Naive thymus-derived CD4-positive, alpha-beta T cell (primary cell): ENCODE data around the gene TDRD15. TPM values are rescaled to one million over a fixed set of nuclear protein-coding genes. Genes with fewer than 3 reads are reported as not detected.
"Not testable (repeated sequence)": the region's sequence is repeated elsewhere in the genome, so short reads cannot be mapped to it uniquely, and the experiment has no call there.

Experiments
- ATAC-seq: fragments of 150-1000 bp; cut with Tn5 transposase; 2 replicates; pipeline ENCODE4 v1.10.0; 2021; ENCODE audit warnings: mild to moderate bottlenecking, moderate library complexity
- CTCF ChIA-PET: fragments of 350-600 bp; sonication (Branson Sonifier 250); formaldehyde crosslinking; loops from one replicate; lab custom pipeline; 2021; ENCODE audit warnings: antibody characterized with exemption; lab: Charles Lee
- POLR2A ChIA-PET: fragments of 350-600 bp; sonication (Branson Sonifier 250); formaldehyde crosslinking; loops from one replicate; lab custom pipeline; 2021; ENCODE audit warnings: antibody characterized with exemption, inconsistent platforms; lab: Charles Lee
- DNase-seq, 9 donors: peaks; one replicate each; pipeline versions ENCODE4 v3.0.0 to v3.0.0-alpha.2; 2020 to 2022; ENCODE audit warnings: mixed read lengths in 1 of 9
- H3K27ac ChIP-seq: one replicate; pipeline ENCODE4 v1.7.0; 2013; ENCODE audit warnings: mild to moderate bottlenecking, low read depth, low read length, moderate library complexity
- H3K27me3 ChIP-seq, 2 donors: one replicate each; pipeline ENCODE4 v1.7.0; 2013; ENCODE audit warnings: low read length in 2 of 2, mild to moderate bottlenecking in 2 of 2, moderate library complexity in 2 of 2; ENCODE audit not compliant: control insufficient read depth in 2 of 2, insufficient read depth in 2 of 2
- H3K36me3 ChIP-seq, 3 experiments: 1 replicate in 2 of 3; 2 replicates in 1 of 3; pipeline ENCODE4 v1.7.0; 2013; ENCODE audit warnings: low read length in 3 of 3, mild to moderate bottlenecking in 3 of 3, moderate library complexity in 1 of 3; ENCODE audit not compliant: insufficient read depth in 3 of 3, control insufficient read depth in 2 of 3
- H3K4me1 ChIP-seq, 2 donors: one replicate each; pipeline ENCODE4 v1.7.0; 2013; ENCODE audit warnings: low read length in 2 of 2, mild to moderate bottlenecking in 2 of 2, moderate library complexity in 1 of 2; ENCODE audit not compliant: control insufficient read depth in 2 of 2, insufficient read depth in 2 of 2
- H3K4me3 ChIP-seq: 2 replicates; pipeline ENCODE4 v1.7.0; 2013; ENCODE audit warnings: mild to moderate bottlenecking, low read length
- H3K9me3 ChIP-seq, 3 experiments: 1 replicate in 2 of 3; 2 replicates in 1 of 3; pipeline ENCODE4 v1.7.0; 2013; ENCODE audit warnings: low read length in 3 of 3; ENCODE audit not compliant: control insufficient read depth in 2 of 3
- H3K27ac Mint-ChIP-seq, 9 donors: one replicate each; pipeline ENCODE4 v1.8.0; 2020 to 2022; ENCODE audit warnings: mixed read lengths in 9 of 9, mild to moderate bottlenecking in 8 of 9, moderate library complexity in 5 of 9, inconsistent platforms in 2 of 9
- H3K27me3 Mint-ChIP-seq, 5 donors: one replicate each; pipeline ENCODE4 v1.8.0; 2021 to 2022; ENCODE audit warnings: mixed read lengths in 5 of 5, mild to moderate bottlenecking in 1 of 5
- H3K36me3 Mint-ChIP-seq, 5 donors: one replicate each; pipeline ENCODE4 v1.8.0; 2020 to 2022; ENCODE audit warnings: mixed read lengths in 5 of 5, mild to moderate bottlenecking in 3 of 5, inconsistent platforms in 1 of 5
- H3K4me1 Mint-ChIP-seq, 7 donors: one replicate each; pipeline ENCODE4 v1.8.0; 2020 to 2022; ENCODE audit warnings: mixed read lengths in 7 of 7, mild to moderate bottlenecking in 3 of 7, inconsistent platforms in 1 of 7
- H3K4me3 Mint-ChIP-seq, 10 donors: one replicate each; pipeline ENCODE4 v1.8.0; 2020 to 2022; ENCODE audit warnings: mild to moderate bottlenecking in 10 of 10, mixed read lengths in 10 of 10, moderate library complexity in 6 of 10, inconsistent platforms in 2 of 10
- H3K9me3 Mint-ChIP-seq, 11 donors: one replicate each; pipeline ENCODE4 v1.8.0; 2020 to 2022; ENCODE audit warnings: mixed read lengths in 11 of 11, mild to moderate bottlenecking in 4 of 11, inconsistent platforms in 1 of 11, moderate library complexity in 1 of 11
- intact Hi-C, 2 donors: fragments of 100-400 bp; cut with micrococcal nuclease; formaldehyde crosslinking; loops; one replicate each; pipeline ENCODE4 v1.15.1; 2023
- polyA plus RNA-seq, 2 donors: library from polyadenylated mRNA; unstranded; fragments of 300-500 nt; fragmentation: Illumina TruSeq; gene quantifications; one replicate each; pipeline ENCODE4 v1.2.3, GENCODE V29; 2021
- total RNA-seq, 6 experiments: library from RNA in 5 of 6; stranded (reverse) in 5 of 6; gene quantifications; 1 replicate in 5 of 6; 2 replicates in 1 of 6; pipeline ENCODE4 v1.2.3 and lab custom pipeline; 2021 to 2026

Gene TDRD15
- total and polyA plus RNA-seq, 7 experiments from 2014 or later: not detected

DNA sequence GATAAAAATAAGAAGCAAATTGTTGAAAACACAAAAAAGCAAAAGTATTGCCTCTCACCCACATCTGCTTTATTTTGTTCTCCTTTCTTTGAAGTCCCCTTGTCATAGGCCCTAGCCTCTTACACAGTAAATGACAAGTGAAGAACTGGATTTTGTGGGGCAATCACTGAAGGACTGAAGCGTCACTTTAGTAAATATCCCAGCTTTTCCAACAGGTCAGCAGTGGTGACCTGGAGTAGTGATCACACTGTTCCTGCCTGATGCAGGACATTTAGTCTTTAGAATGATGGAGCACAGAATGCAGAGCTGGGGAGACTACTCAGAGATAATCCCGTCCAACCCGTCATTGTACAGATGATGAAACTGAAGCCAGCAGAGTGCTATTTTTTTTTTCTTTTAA, 28.1 kb upstream of the TDRD15 start:
- no peak overlapping the region for H3K4me3 ChIP-seq
- H3K4me3 Mint-ChIP-seq: no peak overlapping the region
- intact Hi-C loops: no loop called here
- H3K36me3 Mint-ChIP-seq: no peaks in the 10 kb centered on the region
- ATAC-seq (no peak), DNase-seq (no peak)
- H3K27me3 ChIP-seq: no peaks in the 10 kb centered on the region
- no peaks in the 10 kb centered on the region for H3K36me3 ChIP-seq
- H3K9me3 ChIP-seq: no peaks in the 10 kb centered on the region
- H3K27me3 Mint-ChIP-seq: peaks cover 0 to 15% (median 4%) of the 10 kb centered on the region in 5 donors
- ChIA-PET CTCF (no interaction called here), POLR2A (no interaction called here)
- no peak overlapping the region for H3K27ac Mint-ChIP-seq
- peaks cover 0 to 5% (median 0%) of the 10 kb centered on the region in 11 donors for H3K9me3 Mint-ChIP-seq
- H3K27ac ChIP-seq: no peak overlapping the region
- H3K4me1 Mint-ChIP-seq: no peaks in the 10 kb centered on the region
- no peaks in the 10 kb centered on the region for H3K4me1 ChIP-seq

DNA sequence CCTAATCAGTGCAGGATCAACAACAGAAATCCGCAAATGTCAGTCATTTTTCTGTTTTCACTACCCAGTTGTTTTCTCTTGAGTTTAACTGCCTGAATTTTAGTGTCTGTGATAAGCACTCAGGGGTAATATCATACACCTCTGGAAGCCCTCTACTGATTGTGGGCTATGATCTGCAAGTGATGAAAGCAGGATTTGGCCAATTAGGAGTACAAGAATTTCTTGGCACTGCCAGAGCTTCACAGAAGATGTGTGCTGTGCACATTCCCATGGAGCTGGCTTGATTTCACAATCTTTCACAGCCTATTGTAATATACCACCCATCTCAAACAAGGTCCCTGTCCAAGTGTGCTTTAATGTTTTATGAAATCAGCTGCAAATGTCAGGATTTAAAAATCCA, 27.3 kb upstream of the TDRD15 start:
- Mint-ChIP-seq H3K36me3 (no peaks in the 10 kb centered on the region), H3K27me3 (peaks cover 0 to 13% (median 6%) of the 10 kb centered on the region in 5 donors), H3K4me3 (no peak overlapping the region), H3K27ac (no peak overlapping the region), H3K4me1 (no peaks in the 10 kb centered on the region), H3K9me3 (peaks cover 0 to 5% (median 0%) of the 10 kb centered on the region in 11 donors)
- no peak for DNase-seq
- intact Hi-C loops: no loop called here
- Histone ChIP-seq H3K27me3 (no peaks in the 10 kb centered on the region), H3K4me1 (no peaks in the 10 kb centered on the region), H3K4me3 (no peak overlapping the region), H3K9me3 (no peaks in the 10 kb centered on the region), H3K36me3 (no peaks in the 10 kb centered on the region), H3K27ac (no peak overlapping the region)
- CTCF ChIA-PET: no interaction called here
- POLR2A ChIA-PET: no interaction called here
- ATAC-seq: no peak

DNA sequence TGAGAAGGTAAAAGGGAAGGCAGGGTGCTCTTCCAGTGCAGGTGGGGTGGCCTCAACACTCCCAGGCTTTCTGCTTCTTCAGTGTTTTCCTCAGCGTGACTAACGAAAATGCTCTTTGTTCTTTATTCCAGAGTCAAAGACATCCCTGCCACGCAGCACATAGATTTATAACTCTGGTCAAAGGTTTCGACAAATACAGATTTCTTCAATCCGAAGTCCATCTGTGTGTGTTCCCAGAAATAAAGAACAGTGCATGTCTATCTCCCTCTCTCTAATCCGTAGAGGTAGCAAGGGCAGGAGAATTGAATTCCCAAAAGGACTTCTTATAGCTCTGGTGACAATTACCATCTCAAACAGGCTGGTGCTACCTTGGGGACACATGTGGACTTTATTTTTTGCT, 26.4 kb upstream of the TDRD15 start:
- H3K9me3 ChIP-seq: no peaks in the 10 kb centered on the region
- no peaks in the 10 kb centered on the region for H3K36me3 ChIP-seq
- ChIA-PET POLR2A (no interaction called here), CTCF (no interaction called here)
- intact Hi-C loops: no loop called here
- peaks cover 0 to 13% (median 6%) of the 10 kb centered on the region in 5 donors for H3K27me3 Mint-ChIP-seq
- H3K9me3 Mint-ChIP-seq: peaks cover 0 to 5% (median 0%) of the 10 kb centered on the region in 11 donors
- no peak for ATAC-seq
- H3K4me1 ChIP-seq: no peaks in the 10 kb centered on the region
- no peak overlapping the region for H3K4me3 Mint-ChIP-seq
- H3K27ac Mint-ChIP-seq: no peak overlapping the region
- no peaks in the 10 kb centered on the region for H3K27me3 ChIP-seq
- H3K36me3 Mint-ChIP-seq: no peaks in the 10 kb centered on the region
- no peak overlapping the region for H3K27ac ChIP-seq
- DNase-seq: no peak
- H3K4me3 ChIP-seq: no peak overlapping the region
- no peaks in the 10 kb centered on the region for H3K4me1 Mint-ChIP-seq

DNA sequence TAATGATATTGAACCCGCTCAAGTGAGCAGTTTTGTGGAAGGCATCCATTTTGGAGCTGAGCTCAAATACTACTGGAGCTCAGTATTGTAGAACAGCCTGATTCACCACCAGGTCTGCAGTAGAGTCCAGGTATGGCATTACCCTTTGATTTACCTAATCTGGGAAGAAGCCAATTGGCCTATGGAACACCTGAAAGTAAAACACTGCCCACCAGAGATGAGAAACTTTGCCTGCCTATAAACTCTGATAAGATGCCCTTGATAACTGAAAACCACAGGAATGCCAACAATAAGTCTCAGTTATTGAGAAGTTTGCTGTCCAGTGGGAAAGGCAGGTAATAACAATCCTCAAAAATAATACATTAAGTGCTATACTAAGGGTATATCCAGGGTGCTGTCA, 25.5 kb upstream of the TDRD15 start:
- no peak overlapping the region for H3K4me3 Mint-ChIP-seq
- DNase-seq (no peak), ATAC-seq (no peak)
- no peaks in the 10 kb centered on the region for H3K36me3 ChIP-seq
- H3K27me3 ChIP-seq: no peaks in the 10 kb centered on the region
- intact Hi-C loops: no loop called here
- peaks cover 0 to 5% (median 0%) of the 10 kb centered on the region in 11 donors for H3K9me3 Mint-ChIP-seq
- H3K36me3 Mint-ChIP-seq: no peaks in the 10 kb centered on the region
- H3K27ac Mint-ChIP-seq: no peak overlapping the region
- POLR2A ChIA-PET: no interaction called here
- no peaks in the 10 kb centered on the region for H3K4me1 Mint-ChIP-seq
- CTCF ChIA-PET: no interaction called here
- no peak overlapping the region for H3K4me3 ChIP-seq
- H3K9me3 ChIP-seq: no peaks in the 10 kb centered on the region
- no peak overlapping the region for H3K27ac ChIP-seq
- no peaks in the 10 kb centered on the region for H3K4me1 ChIP-seq
- peaks cover 0 to 13% (median 6%) of the 10 kb centered on the region in 5 donors for H3K27me3 Mint-ChIP-seq

DNA sequence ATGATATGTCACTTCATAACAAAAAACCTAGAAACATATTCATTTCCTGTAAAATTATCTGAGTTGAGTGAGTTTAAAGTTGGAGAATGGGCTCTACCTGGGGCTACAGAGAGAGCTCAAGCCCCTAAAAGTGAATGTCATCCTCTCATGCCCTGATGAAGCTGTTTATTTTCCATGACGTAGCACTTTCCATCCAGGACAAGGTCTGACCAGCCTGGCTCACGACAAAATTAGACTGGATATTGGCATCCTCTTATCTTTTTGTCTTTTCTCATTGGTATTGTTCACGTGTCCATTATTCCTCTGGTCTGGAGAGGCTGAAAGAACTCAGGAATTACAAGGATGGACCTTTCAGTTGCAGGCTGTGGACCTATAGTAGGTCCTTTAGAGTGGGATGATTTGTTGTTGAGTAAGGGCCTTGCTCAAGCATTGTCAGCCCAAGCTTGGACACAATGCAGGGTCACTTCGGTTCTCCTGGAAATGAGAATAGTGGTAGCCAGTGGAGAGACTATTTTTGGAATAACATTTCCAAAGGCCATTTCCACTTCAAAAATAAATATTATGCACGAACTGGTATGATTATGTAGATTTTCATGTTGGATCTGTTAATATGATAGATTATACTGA, 24.4 kb upstream of the TDRD15 start:
- DNase-seq: no peak
- Mint-ChIP-seq H3K4me3 (no peak overlapping the region), H3K36me3 (no peaks in the 10 kb centered on the region), H3K4me1 (no peaks in the 10 kb centered on the region), H3K9me3 (peaks cover 0 to 5% (median 0%) of the 10 kb centered on the region in 11 donors), H3K27ac (no peak overlapping the region), H3K27me3 (peaks cover 0 to 8% (median 6%) of the 10 kb centered on the region in 5 donors)
- CTCF ChIA-PET: no interaction called here
- no peak overlapping the region for H3K4me3 ChIP-seq
- no peaks in the 10 kb centered on the region for H3K9me3 ChIP-seq
- no peak overlapping the region for H3K27ac ChIP-seq
- no peaks in the 10 kb centered on the region for H3K36me3 ChIP-seq
- no peaks in the 10 kb centered on the region for H3K4me1 ChIP-seq
- POLR2A ChIA-PET: no interaction called here
- ATAC-seq: no peak
- H3K27me3 ChIP-seq: no peaks in the 10 kb centered on the region
- intact Hi-C loops: no loop called here

DNA sequence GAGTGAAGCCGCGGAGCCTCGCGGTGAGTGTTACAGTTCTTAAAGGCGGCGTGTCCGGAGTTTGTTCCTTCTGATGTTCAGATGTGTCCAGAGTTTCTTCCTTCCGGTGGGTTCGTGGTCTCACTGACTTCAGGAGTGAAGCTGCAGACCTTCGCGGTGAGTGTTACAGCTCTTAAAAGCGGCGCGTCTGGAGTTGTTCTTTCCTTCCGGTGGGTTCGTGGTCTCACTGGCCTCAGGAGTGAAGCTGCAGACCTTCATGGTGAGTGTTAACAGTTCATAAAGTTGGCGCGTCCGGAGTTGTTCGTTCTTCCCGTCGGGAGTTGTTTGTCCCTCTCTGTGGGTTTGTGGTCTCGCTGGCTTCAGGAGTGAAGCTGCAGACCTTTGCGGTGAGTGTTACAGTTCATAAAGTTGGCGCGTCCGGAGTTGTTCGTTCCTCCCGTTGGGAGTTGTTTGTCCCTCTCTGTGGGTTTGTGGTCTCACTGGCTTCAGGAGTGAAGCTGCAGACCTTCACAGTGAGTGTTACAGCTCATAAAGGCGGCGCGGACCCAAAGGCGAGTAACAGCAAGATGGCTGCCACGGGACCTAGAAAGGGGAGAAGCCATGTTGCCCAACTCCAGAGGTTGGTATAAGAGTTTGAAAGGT, 22.1 kb upstream of the TDRD15 start:
- H3K4me3 Mint-ChIP-seq: peak overlapping the region in 1 of 10 donors; percentile 18
- ATAC-seq, H3K9me3 Mint-ChIP-seq, H3K36me3 Mint-ChIP-seq, H3K27me3 Mint-ChIP-seq, H3K4me1 ChIP-seq, H3K4me3 ChIP-seq, H3K27ac Mint-ChIP-seq, intact Hi-C loops, H3K27ac ChIP-seq, H3K4me1 Mint-ChIP-seq, H3K36me3 ChIP-seq, H3K27me3 ChIP-seq, DNase-seq, POLR2A ChIA-PET, CTCF ChIA-PET, H3K9me3 ChIP-seq: not testable (repeated sequence)

DNA sequence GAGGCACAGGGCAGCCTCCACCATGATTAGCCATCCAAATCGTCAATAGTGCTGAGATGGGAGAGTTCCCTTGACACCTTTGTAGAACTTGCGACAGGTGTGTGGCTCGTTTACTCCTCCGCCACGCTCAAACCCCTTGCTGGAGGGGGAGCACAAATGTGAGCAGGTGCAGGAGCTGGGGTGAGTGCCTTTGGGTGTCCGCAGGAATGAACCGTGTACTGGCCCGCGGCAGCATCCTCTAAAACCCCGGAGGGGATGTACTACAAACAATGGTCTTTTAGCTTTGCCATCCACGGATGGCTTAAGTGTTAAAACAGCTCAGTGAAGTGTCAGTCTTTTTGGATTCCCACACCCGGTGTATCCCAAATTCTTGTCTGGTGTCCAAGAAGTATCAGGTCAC, 21.4 kb upstream of the TDRD15 start:
- intact Hi-C loops: no loop called here
- Mint-ChIP-seq H3K4me3 (no peak overlapping the region), H3K9me3 (peaks cover 0 to 2% (median 0%) of the 10 kb centered on the region in 11 donors), H3K36me3 (no peaks in the 10 kb centered on the region), H3K4me1 (no peaks in the 10 kb centered on the region), H3K27ac (no peak overlapping the region), H3K27me3 (peaks cover 0 to 3% (median 0%) of the 10 kb centered on the region in 5 donors)
- no peaks in the 10 kb centered on the region for H3K4me1 ChIP-seq
- POLR2A ChIA-PET: no interaction called here
- H3K27ac ChIP-seq: no peak overlapping the region
- no peaks in the 10 kb centered on the region for H3K9me3 ChIP-seq
- no peaks in the 10 kb centered on the region for H3K27me3 ChIP-seq
- no peak for ATAC-seq
- no peak for DNase-seq
- no peaks in the 10 kb centered on the region for H3K36me3 ChIP-seq
- H3K4me3 ChIP-seq: no peak overlapping the region
- CTCF ChIA-PET: no interaction called here
